WTC11 (cell line): ENCODE measurements around the gene RFTN1. TPM values are rescaled to one million over a fixed set of nuclear protein-coding genes. Genes with fewer than 3 reads are reported as not detected.

ENCODE experiments used
- ATAC-seq: fragments of 200-7000 bp; cut with Tn5 transposase; 2 replicates; pipeline ENCODE4 v1.10.0; 2021; ENCODE audit warnings: mild to moderate bottlenecking, moderate library complexity
- CTCF ChIA-PET: fragments of 300-600 bp; sonication (Branson Sonifier 250); formaldehyde crosslinking; loops from one replicate; lab custom pipeline; 2021; ENCODE audit warnings: antibody characterized with exemption; lab: Charles Lee
- POLR2A ChIA-PET: fragments of 350-600 bp; sonication (Branson Sonifier 250); formaldehyde crosslinking; loops from one replicate; lab custom pipeline; 2021; ENCODE audit warnings: antibody characterized with exemption; lab: Charles Lee
- DNase-seq: peaks from one replicate; pipeline ENCODE4 v3.0.0; 2021; ENCODE audit warnings: low spot score
- H3K27ac Mint-ChIP-seq: 2 replicates; pipeline ENCODE4 v1.8.0; 2021; ENCODE audit warnings: mixed read lengths
- H3K27me3 Mint-ChIP-seq: 2 replicates; pipeline ENCODE4 v1.8.0; 2021; ENCODE audit warnings: low read depth, mild to moderate bottlenecking, moderate library complexity, mixed read lengths
- H3K36me3 Mint-ChIP-seq: 2 replicates; pipeline ENCODE4 v1.8.0; 2021; ENCODE audit warnings: mixed read lengths
- H3K4me1 Mint-ChIP-seq: 2 replicates; pipeline ENCODE4 v1.8.0; 2022; ENCODE audit warnings: mixed read lengths
- H3K4me3 Mint-ChIP-seq: 2 replicates; pipeline ENCODE4 v1.8.0; 2021; ENCODE audit warnings: mild to moderate bottlenecking, moderate library complexity, mixed read lengths
- H3K9me3 Mint-ChIP-seq: 2 replicates; pipeline ENCODE4 v1.8.0; 2021; ENCODE audit warnings: mixed read lengths
- CTCF ChIP-seq: fragments of 200-600 bp; IDR thresholded peaks from 2 replicates; pipeline ENCODE4 v1.8.0; 2022; ENCODE audit warnings: antibody characterized with exemption
- ETV6 ChIP-seq: sonication (generic); formaldehyde crosslinking; IDR thresholded peaks from 2 replicates; pipeline ENCODE4 v1.8.1; 2022; ENCODE audit warnings: mild to moderate bottlenecking, missing genetic modification reagents
- FOXP1 ChIP-seq: sonication (generic); formaldehyde crosslinking; IDR thresholded peaks from 2 replicates; pipeline ENCODE4 v1.8.0; 2022; ENCODE audit warnings: missing genetic modification reagents, mild to moderate bottlenecking, moderate library complexity, borderline replicate concordance
- FOXP4 ChIP-seq: sonication (generic); formaldehyde crosslinking; IDR thresholded peaks from 2 replicates; pipeline ENCODE4 v1.8.0; 2022; ENCODE audit warnings: mild to moderate bottlenecking, missing genetic modification reagents
- GABPB1 ChIP-seq: sonication (generic); formaldehyde crosslinking; IDR thresholded peaks from 2 replicates; pipeline ENCODE4 v1.8.1; 2023; ENCODE audit warnings: mild to moderate bottlenecking, missing genetic modification reagents
- KAT7 ChIP-seq: sonication (generic); formaldehyde crosslinking; IDR thresholded peaks from 2 replicates; pipeline ENCODE4 v1.8.1; 2023; ENCODE audit warnings: missing genetic modification reagents, mild to moderate bottlenecking, borderline replicate concordance
- NFATC4 ChIP-seq: fragments of 250-450 bp; sonication (Bioruptor Pico); IDR thresholded peaks from 2 replicates; pipeline ENCODE4 v1.9.0; 2021; ENCODE audit warnings: mild to moderate bottlenecking
- NFE2L1 ChIP-seq: sonication (generic); formaldehyde crosslinking; IDR thresholded peaks from 2 replicates; pipeline ENCODE4 v1.8.1; 2023; ENCODE audit warnings: missing genetic modification reagents
- NR2C2 ChIP-seq: sonication (generic); formaldehyde crosslinking; IDR thresholded peaks from 2 replicates; pipeline ENCODE4 v1.8.0; 2022; ENCODE audit warnings: mild to moderate bottlenecking, missing genetic modification reagents
- SMAD4 ChIP-seq: sonication (generic); formaldehyde crosslinking; IDR thresholded peaks from 2 replicates; pipeline ENCODE4 v1.8.0; 2022; ENCODE audit warnings: mild to moderate bottlenecking, missing genetic modification reagents
- TP53 ChIP-seq: sonication (generic); formaldehyde crosslinking; IDR thresholded peaks from 2 replicates; pipeline ENCODE4 v1.8.1; 2023; ENCODE audit warnings: mild to moderate bottlenecking, missing genetic modification reagents
- ZNF121 ChIP-seq: sonication (generic); formaldehyde crosslinking; IDR thresholded peaks from 2 replicates; pipeline ENCODE4 v1.8.0; 2023; ENCODE audit warnings: missing genetic modification reagents
- ZNF425 ChIP-seq: fragments of 250-450 bp; sonication (Bioruptor Pico); conservative IDR thresholded peaks from 2 replicates; pipeline ENCODE4 v1.9.0; 2021; ENCODE audit warnings: mild to moderate bottlenecking
- ZNF512 ChIP-seq: sonication (generic); formaldehyde crosslinking; IDR thresholded peaks from 2 replicates; pipeline ENCODE4 v1.8.1; 2022; ENCODE audit warnings: missing genetic modification reagents, borderline replicate concordance
- total RNA-seq: library from RNA; stranded (reverse); gene quantifications from 3 replicates; pipeline ENCODE4 v1.2.3, GENCODE V29; 2021
- TF ChIP-seq, protein P1 (sequence below): sonication (generic); formaldehyde crosslinking; IDR thresholded peaks from 2 replicates; pipeline ENCODE4 v1.8.0; 2022; ENCODE audit warnings: missing genetic modification reagents
- TF ChIP-seq, protein P2 (sequence below): sonication (generic); formaldehyde crosslinking; IDR thresholded peaks from 2 replicates; pipeline ENCODE4 v1.8.0; 2022; ENCODE audit warnings: mild to moderate bottlenecking, missing genetic modification reagents
- TF ChIP-seq, protein P3 (sequence below): sonication (generic); formaldehyde crosslinking; IDR thresholded peaks from 2 replicates; pipeline ENCODE4 v1.8.0; 2022; ENCODE audit warnings: mild to moderate bottlenecking, missing genetic modification reagents
- TF ChIP-seq, protein P4 (sequence below): fragments of 250-450 bp; sonication (Bioruptor Pico); IDR thresholded peaks from 2 replicates; pipeline ENCODE4 v1.9.0; 2021; ENCODE audit warnings: mild to moderate bottlenecking, borderline replicate concordance

RFTN1 gene
- total RNA-seq, 1 experiment from 2014 or later, result 3.8 TPM

DNA sequence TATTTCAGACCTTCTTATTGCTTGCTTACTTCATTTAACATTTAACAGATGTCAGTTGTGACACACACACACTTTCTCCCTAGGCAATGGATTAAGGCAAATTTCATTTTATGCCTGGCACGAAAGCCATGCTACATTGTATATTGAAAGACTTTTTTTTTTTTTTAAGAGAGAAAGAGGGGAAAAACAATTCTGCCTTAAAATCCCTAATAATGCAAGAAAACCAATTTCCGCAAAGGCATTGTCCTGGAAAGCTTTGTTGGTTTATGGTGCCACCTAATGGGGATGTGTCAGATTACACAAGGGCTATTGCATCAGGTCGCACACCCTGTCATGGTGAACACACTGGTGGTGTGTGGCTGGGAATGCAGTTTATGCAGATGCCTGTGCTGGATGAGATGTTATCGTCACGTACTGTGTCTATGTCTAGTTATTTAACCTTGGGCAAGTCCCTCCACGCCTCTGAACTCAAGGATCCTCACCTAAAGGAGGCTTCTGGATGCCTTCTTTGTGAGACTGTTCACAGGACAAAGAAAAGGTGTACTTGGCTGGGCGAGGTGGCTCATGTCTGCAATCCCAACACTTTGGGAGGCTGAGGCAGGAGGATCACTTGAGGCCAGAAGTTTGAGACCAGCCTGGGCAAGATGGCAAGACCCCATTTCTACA, 37.3 kb upstream of the RFTN1 start:
- Mint-ChIP-seq H3K36me3 (no peaks in the 10 kb centered on the region), H3K27ac (peak overlapping the region; percentile 91), H3K4me1 (peaks cover 13% of the 10 kb centered on the region), H3K9me3 (peaks cover 15% of the 10 kb centered on the region), H3K4me3 (peak overlapping the region; percentile 49), H3K27me3 (peaks cover 3% of the 10 kb centered on the region; the same call in 1 of the 2 replicates)
- CTCF ChIA-PET, result interaction anchor here (1.0 to 3.2 kb wide), 6 partner anchors 15 to 261 kb away, joined by 3 to 28 read pairs (median 6); no protein-coding TSS in a partner anchor
- POLR2A ChIA-PET, result interaction anchor here (0.5 to 1.2 kb wide), 3 partner anchors 261 to 333 kb away, joined by 3 read pairs; partner anchors contain the start of genes DPH3 and OXNAD1
- peak; percentile 94 for ATAC-seq
- peak; percentile 73 for DNase-seq
- TF ChIP-seq, protein P1, sequence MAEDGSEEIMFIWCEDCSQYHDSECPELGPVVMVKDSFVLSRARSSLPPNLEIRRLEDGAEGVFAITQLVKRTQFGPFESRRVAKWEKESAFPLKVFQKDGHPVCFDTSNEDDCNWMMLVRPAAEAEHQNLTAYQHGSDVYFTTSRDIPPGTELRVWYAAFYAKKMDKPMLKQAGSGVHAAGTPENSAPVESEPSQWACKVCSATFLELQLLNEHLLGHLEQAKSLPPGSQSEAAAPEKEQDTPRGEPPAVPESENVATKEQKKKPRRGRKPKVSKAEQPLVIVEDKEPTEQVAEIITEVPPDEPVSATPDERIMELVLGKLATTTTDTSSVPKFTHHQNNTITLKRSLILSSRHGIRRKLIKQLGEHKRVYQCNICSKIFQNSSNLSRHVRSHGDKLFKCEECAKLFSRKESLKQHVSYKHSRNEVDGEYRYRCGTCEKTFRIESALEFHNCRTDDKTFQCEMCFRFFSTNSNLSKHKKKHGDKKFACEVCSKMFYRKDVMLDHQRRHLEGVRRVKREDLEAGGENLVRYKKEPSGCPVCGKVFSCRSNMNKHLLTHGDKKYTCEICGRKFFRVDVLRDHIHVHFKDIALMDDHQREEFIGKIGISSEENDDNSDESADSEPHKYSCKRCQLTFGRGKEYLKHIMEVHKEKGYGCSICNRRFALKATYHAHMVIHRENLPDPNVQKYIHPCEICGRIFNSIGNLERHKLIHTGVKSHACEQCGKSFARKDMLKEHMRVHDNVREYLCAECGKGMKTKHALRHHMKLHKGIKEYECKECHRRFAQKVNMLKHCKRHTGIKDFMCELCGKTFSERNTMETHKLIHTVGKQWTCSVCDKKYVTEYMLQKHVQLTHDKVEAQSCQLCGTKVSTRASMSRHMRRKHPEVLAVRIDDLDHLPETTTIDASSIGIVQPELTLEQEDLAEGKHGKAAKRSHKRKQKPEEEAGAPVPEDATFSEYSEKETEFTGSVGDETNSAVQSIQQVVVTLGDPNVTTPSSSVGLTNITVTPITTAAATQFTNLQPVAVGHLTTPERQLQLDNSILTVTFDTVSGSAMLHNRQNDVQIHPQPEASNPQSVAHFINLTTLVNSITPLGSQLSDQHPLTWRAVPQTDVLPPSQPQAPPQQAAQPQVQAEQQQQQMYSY (CRISPR knock-in tag), result no peak
- TF ChIP-seq NR2C2 (CRISPR knock-in tag) (no peak), KAT7 (no peak), SMAD4 (CRISPR knock-in tag) (no peak), FOXP4 (CRISPR knock-in tag) (no peak), TP53 (CRISPR knock-in tag) (no peak), ZNF121 (CRISPR knock-in tag) (no peak), GABPB1 (CRISPR knock-in tag) (peak; percentile 99), ZNF512 (CRISPR knock-in tag) (0 out of 2 replicates have a peak, but pooled peaks have one; percentile 15), ETV6 (CRISPR knock-in tag) (no peak), NFE2L1 (CRISPR knock-in tag) (no peak), NFATC4 (no peak), CTCF (peak; percentile 75), ZNF425 (CRISPR knock-in tag) (no peak), FOXP1 (CRISPR knock-in tag) (no peak)
- TF ChIP-seq, protein P2, sequence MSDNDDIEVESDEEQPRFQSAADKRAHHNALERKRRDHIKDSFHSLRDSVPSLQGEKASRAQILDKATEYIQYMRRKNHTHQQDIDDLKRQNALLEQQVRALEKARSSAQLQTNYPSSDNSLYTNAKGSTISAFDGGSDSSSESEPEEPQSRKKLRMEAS, result peak; percentile 73; the same call in 1 of the 2 replicates
- TF ChIP-seq, protein P3, sequence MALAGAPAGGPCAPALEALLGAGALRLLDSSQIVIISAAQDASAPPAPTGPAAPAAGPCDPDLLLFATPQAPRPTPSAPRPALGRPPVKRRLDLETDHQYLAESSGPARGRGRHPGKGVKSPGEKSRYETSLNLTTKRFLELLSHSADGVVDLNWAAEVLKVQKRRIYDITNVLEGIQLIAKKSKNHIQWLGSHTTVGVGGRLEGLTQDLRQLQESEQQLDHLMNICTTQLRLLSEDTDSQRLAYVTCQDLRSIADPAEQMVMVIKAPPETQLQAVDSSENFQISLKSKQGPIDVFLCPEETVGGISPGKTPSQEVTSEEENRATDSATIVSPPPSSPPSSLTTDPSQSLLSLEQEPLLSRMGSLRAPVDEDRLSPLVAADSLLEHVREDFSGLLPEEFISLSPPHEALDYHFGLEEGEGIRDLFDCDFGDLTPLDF (CRISPR knock-in tag), result no peak
- TF ChIP-seq, protein P4, sequence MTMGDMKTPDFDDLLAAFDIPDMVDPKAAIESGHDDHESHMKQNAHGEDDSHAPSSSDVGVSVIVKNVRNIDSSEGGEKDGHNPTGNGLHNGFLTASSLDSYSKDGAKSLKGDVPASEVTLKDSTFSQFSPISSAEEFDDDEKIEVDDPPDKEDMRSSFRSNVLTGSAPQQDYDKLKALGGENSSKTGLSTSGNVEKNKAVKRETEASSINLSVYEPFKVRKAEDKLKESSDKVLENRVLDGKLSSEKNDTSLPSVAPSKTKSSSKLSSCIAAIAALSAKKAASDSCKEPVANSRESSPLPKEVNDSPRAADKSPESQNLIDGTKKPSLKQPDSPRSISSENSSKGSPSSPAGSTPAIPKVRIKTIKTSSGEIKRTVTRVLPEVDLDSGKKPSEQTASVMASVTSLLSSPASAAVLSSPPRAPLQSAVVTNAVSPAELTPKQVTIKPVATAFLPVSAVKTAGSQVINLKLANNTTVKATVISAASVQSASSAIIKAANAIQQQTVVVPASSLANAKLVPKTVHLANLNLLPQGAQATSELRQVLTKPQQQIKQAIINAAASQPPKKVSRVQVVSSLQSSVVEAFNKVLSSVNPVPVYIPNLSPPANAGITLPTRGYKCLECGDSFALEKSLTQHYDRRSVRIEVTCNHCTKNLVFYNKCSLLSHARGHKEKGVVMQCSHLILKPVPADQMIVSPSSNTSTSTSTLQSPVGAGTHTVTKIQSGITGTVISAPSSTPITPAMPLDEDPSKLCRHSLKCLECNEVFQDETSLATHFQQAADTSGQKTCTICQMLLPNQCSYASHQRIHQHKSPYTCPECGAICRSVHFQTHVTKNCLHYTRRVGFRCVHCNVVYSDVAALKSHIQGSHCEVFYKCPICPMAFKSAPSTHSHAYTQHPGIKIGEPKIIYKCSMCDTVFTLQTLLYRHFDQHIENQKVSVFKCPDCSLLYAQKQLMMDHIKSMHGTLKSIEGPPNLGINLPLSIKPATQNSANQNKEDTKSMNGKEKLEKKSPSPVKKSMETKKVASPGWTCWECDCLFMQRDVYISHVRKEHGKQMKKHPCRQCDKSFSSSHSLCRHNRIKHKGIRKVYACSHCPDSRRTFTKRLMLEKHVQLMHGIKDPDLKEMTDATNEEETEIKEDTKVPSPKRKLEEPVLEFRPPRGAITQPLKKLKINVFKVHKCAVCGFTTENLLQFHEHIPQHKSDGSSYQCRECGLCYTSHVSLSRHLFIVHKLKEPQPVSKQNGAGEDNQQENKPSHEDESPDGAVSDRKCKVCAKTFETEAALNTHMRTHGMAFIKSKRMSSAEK (CRISPR knock-in tag), result no peak
